WTC11 (cell line): Measurements from ENCODE around the gene TNS3. TPM values are rescaled to one million over a fixed set of nuclear protein-coding genes. Genes with fewer than 3 reads are reported as not detected.

Experiments used
- GRHL2 ChIP-seq: fragments of 250-450 bp; sonication (Bioruptor Pico); IDR thresholded peaks from 2 replicates; pipeline ENCODE4 v1.8.0; 2022; ENCODE audit warnings: mild to moderate bottlenecking, moderate library complexity; ENCODE audit not compliant: insufficient replicate concordance, severe bottlenecking
- HMGA2 ChIP-seq: fragments of 250-450 bp; sonication (Bioruptor Pico); IDR thresholded peaks from 2 replicates; pipeline ENCODE4 v1.4.0; 2021; ENCODE audit warnings: mild to moderate bottlenecking, moderate library complexity
- MYBL2 ChIP-seq: sonication (generic); formaldehyde crosslinking; IDR thresholded peaks from 2 replicates; pipeline ENCODE4 v1.8.1; 2023; ENCODE audit warnings: mild to moderate bottlenecking, moderate library complexity, missing genetic modification reagents
- ZBTB21 ChIP-seq: sonication (generic); formaldehyde crosslinking; IDR thresholded peaks from 2 replicates; pipeline ENCODE4 v1.8.1; 2023; ENCODE audit warnings: mild to moderate bottlenecking, missing genetic modification reagents, borderline replicate concordance
- ZNF138 ChIP-seq: sonication (generic); formaldehyde crosslinking; conservative IDR thresholded peaks from 2 replicates; pipeline ENCODE4 v1.8.1; 2022; ENCODE audit warnings: mild to moderate bottlenecking, moderate library complexity, missing genetic modification reagents
- ZNF263 ChIP-seq: sonication (generic); formaldehyde crosslinking; IDR thresholded peaks from 2 replicates; pipeline ENCODE4 v1.8.1; 2022; ENCODE audit warnings: low read depth, mild to moderate bottlenecking, moderate library complexity, missing genetic modification reagents
- ZNF317 ChIP-seq: sonication (generic); formaldehyde crosslinking; IDR thresholded peaks from 2 replicates; pipeline ENCODE4 v1.8.1; 2023; ENCODE audit warnings: low read depth, mild to moderate bottlenecking, moderate library complexity, missing genetic modification reagents, borderline replicate concordance
- total RNA-seq: library from RNA; stranded (reverse); gene quantifications from 3 replicates; pipeline ENCODE4 v1.2.3, GENCODE V29; 2021
- TF ChIP-seq, protein P1 (sequence below): sonication (generic); formaldehyde crosslinking; conservative IDR thresholded peaks from 2 replicates; pipeline ENCODE4 v1.8.1; 2023; ENCODE audit warnings: mild to moderate bottlenecking, low read depth, missing genetic modification reagents, moderate library complexity
- TF ChIP-seq, protein P2 (sequence below): sonication (generic); formaldehyde crosslinking; IDR thresholded peaks from 2 replicates; pipeline ENCODE4 v1.8.1; 2023; ENCODE audit warnings: mild to moderate bottlenecking, moderate library complexity, missing genetic modification reagents
- TF ChIP-seq, protein P3 (sequence below): fragments of 250-450 bp; sonication (Bioruptor Pico); IDR thresholded peaks from 2 replicates; pipeline ENCODE4 v1.9.0; 2021; ENCODE audit warnings: mild to moderate bottlenecking
- TF ChIP-seq, protein P4 (sequence below): fragments of 250-450 bp; sonication (Bioruptor Pico); IDR thresholded peaks from 2 replicates; pipeline ENCODE4 v2.1.2; 2022; ENCODE audit warnings: mild to moderate bottlenecking, moderate library complexity
- TF ChIP-seq, protein P5 (sequence below): sonication (generic); formaldehyde crosslinking; IDR thresholded peaks from 2 replicates; pipeline ENCODE4 v1.8.0; 2023; ENCODE audit warnings: missing genetic modification reagents, mild to moderate bottlenecking, borderline replicate concordance

TNS3 gene
- total RNA-seq, 1 experiment from 2014 or later: 37.7 TPM

DNA sequence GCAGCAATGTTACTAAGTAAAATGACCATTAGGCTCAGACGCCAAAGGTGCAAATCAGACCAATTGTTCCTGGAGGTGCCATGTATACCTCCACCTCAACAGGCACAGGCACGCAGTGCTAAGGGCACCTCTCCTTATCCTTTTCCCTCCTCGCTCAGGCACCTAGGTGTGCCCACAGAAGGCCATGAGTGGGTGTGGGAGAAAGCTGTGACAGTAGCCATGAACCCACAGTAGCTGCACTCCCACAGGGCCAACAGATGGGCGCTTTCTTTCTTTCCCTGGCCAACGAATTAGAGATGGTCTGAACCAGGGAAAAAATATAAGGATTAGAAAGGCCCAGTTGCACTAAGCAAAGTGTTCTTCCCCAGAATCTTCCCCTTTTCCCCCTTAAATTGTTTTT, 15.5 kb upstream of the TNS3 start (continued):
- TF ChIP-seq, protein P1, sequence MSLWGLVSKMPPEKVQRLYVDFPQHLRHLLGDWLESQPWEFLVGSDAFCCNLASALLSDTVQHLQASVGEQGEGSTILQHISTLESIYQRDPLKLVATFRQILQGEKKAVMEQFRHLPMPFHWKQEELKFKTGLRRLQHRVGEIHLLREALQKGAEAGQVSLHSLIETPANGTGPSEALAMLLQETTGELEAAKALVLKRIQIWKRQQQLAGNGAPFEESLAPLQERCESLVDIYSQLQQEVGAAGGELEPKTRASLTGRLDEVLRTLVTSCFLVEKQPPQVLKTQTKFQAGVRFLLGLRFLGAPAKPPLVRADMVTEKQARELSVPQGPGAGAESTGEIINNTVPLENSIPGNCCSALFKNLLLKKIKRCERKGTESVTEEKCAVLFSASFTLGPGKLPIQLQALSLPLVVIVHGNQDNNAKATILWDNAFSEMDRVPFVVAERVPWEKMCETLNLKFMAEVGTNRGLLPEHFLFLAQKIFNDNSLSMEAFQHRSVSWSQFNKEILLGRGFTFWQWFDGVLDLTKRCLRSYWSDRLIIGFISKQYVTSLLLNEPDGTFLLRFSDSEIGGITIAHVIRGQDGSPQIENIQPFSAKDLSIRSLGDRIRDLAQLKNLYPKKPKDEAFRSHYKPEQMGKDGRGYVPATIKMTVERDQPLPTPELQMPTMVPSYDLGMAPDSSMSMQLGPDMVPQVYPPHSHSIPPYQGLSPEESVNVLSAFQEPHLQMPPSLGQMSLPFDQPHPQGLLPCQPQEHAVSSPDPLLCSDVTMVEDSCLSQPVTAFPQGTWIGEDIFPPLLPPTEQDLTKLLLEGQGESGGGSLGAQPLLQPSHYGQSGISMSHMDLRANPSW (CRISPR knock-in tag): no peak
- TF ChIP-seq ZBTB21 (no peak), ZNF317 (CRISPR knock-in tag) (no peak), MYBL2 (CRISPR knock-in tag) (no peak), ZNF263 (CRISPR knock-in tag) (no peak), ZNF138 (CRISPR knock-in tag) (no peak), GRHL2 (CRISPR knock-in tag) (no peak), HMGA2 (CRISPR knock-in tag) (no peak)
- TF ChIP-seq, protein P2, sequence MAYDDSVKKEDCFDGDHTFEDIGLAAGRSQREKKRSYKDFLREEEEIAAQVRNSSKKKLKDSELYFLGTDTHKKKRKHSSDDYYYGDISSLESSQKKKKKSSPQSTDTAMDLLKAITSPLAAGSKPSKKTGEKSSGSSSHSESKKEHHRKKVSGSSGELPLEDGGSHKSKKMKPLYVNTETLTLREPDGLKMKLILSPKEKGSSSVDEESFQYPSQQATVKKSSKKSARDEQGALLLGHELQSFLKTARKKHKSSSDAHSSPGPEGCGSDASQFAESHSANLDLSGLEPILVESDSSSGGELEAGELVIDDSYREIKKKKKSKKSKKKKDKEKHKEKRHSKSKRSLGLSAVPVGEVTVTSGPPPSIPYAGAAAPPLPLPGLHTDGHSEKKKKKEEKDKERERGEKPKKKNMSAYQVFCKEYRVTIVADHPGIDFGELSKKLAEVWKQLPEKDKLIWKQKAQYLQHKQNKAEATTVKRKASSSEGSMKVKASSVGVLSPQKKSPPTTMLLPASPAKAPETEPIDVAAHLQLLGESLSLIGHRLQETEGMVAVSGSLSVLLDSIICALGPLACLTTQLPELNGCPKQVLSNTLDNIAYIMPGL: no peak
- TF ChIP-seq, protein P3, sequence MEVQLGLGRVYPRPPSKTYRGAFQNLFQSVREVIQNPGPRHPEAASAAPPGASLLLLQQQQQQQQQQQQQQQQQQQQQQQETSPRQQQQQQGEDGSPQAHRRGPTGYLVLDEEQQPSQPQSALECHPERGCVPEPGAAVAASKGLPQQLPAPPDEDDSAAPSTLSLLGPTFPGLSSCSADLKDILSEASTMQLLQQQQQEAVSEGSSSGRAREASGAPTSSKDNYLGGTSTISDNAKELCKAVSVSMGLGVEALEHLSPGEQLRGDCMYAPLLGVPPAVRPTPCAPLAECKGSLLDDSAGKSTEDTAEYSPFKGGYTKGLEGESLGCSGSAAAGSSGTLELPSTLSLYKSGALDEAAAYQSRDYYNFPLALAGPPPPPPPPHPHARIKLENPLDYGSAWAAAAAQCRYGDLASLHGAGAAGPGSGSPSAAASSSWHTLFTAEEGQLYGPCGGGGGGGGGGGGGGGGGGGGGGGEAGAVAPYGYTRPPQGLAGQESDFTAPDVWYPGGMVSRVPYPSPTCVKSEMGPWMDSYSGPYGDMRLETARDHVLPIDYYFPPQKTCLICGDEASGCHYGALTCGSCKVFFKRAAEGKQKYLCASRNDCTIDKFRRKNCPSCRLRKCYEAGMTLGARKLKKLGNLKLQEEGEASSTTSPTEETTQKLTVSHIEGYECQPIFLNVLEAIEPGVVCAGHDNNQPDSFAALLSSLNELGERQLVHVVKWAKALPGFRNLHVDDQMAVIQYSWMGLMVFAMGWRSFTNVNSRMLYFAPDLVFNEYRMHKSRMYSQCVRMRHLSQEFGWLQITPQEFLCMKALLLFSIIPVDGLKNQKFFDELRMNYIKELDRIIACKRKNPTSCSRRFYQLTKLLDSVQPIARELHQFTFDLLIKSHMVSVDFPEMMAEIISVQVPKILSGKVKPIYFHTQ (CRISPR knock-in tag): no peak
- TF ChIP-seq, protein P4, sequence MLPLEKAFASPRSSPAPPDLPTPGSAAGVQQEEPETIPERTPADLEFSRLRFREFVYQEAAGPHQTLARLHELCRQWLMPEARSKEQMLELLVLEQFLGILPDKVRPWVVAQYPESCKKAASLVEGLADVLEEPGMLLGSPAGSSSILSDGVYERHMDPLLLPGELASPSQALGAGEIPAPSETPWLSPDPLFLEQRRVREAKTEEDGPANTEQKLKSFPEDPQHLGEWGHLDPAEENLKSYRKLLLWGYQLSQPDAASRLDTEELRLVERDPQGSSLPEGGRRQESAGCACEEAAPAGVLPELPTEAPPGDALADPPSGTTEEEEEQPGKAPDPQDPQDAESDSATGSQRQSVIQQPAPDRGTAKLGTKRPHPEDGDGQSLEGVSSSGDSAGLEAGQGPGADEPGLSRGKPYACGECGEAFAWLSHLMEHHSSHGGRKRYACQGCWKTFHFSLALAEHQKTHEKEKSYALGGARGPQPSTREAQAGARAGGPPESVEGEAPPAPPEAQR (CRISPR knock-in tag): no peak
- TF ChIP-seq, protein P5, sequence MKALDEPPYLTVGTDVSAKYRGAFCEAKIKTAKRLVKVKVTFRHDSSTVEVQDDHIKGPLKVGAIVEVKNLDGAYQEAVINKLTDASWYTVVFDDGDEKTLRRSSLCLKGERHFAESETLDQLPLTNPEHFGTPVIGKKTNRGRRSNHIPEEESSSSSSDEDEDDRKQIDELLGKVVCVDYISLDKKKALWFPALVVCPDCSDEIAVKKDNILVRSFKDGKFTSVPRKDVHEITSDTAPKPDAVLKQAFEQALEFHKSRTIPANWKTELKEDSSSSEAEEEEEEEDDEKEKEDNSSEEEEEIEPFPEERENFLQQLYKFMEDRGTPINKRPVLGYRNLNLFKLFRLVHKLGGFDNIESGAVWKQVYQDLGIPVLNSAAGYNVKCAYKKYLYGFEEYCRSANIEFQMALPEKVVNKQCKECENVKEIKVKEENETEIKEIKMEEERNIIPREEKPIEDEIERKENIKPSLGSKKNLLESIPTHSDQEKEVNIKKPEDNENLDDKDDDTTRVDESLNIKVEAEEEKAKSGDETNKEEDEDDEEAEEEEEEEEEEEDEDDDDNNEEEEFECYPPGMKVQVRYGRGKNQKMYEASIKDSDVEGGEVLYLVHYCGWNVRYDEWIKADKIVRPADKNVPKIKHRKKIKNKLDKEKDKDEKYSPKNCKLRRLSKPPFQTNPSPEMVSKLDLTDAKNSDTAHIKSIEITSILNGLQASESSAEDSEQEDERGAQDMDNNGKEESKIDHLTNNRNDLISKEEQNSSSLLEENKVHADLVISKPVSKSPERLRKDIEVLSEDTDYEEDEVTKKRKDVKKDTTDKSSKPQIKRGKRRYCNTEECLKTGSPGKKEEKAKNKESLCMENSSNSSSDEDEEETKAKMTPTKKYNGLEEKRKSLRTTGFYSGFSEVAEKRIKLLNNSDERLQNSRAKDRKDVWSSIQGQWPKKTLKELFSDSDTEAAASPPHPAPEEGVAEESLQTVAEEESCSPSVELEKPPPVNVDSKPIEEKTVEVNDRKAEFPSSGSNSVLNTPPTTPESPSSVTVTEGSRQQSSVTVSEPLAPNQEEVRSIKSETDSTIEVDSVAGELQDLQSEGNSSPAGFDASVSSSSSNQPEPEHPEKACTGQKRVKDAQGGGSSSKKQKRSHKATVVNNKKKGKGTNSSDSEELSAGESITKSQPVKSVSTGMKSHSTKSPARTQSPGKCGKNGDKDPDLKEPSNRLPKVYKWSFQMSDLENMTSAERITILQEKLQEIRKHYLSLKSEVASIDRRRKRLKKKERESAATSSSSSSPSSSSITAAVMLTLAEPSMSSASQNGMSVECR (CRISPR knock-in tag): no peak
